ENCODE measurements around the gene ANKRD45. TPM values are rescaled to one million over a fixed set of nuclear protein-coding genes. Genes with fewer than 3 reads are reported as not detected.

The ANKRD45 gene
- total RNA-seq, 1 experiment from 2014 or later, result 0.44 TPM

DNA sequence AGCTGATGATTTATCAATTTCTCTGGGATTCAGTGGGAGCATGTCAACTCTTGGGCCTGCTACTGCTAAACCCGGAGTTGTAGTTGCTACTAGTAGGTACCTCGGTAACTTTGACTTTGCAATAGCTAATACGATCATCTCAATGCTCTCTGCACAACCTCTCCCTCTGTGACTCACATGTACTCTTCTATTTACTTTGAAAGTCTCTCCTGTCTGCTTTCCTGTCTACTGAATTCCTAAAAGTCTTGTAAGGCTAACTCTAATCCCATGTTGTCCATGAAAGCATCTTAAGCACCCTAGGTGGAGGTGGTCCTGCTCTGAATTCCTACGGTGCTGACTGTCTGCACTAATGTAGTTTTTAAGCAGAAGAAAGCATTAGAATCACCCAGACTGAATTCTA is 96.1 kb downstream of the ANKRD45 start:
- H3K4me1 ChIP-seq (ENCODE audit: control insufficient read depth in 1 of 2, insufficient read depth in 2 of 2, low read length in 2 of 2), result no peaks in the 10 kb centered on the region
- no peaks in the 10 kb centered on the region for H3K79me2 ChIP-seq (ENCODE audit: insufficient read depth, low read length)
- H3K9me3 ChIP-seq (ENCODE audit: control insufficient read depth in 1 of 2, insufficient read depth in 1 of 2, low read depth in 1 of 2, low read length in 2 of 2), result no peaks in the 10 kb centered on the region
- H3K4me2 ChIP-seq (ENCODE audit: low read length), result no peak overlapping the region
- no peak overlapping the region for H2AFZ ChIP-seq (ENCODE audit: low read depth, low read length, poor library complexity, severe bottlenecking)
- POLR2A ChIA-PET, result no interaction called here
- H3K27me3 ChIP-seq (ENCODE audit: insufficient read depth, low read length), result no peaks in the 10 kb centered on the region
- no peak for DNase-seq (ENCODE audit: low read depth, low spot score)
- H3K4me3 ChIP-seq (replicated peaks in 1 of 2; ENCODE audit: low read depth in 1 of 2, low read length in 2 of 2), result no peak overlapping the region
- BruUV-seq (replicated peaks), result no TSS peak
- CTCF ChIA-PET, result no interaction called here
- H3K9me2 ChIP-seq (ENCODE audit: insufficient read depth), result no peaks in the 10 kb centered on the region
- intact Hi-C loops (cut with micrococcal nuclease), result no loop called here
- RAD21 ChIA-PET (ENCODE audit: low non-redundant PET in 1 of 2, low total read pairs in 2 of 2, uncharacterized antibody in 2 of 2, unreplicated experiment in 2 of 2), result no interaction called here
- ATAC-seq, result no peak
- no peak overlapping the region for H3K9ac ChIP-seq (ENCODE audit: low read length)
- no peak overlapping the region for H3K27ac ChIP-seq (ENCODE audit: low read depth, low read length)
- no peaks in the 10 kb centered on the region for H3K36me3 ChIP-seq (ENCODE audit: control insufficient read depth in 1 of 2, insufficient read depth in 2 of 2, low read length in 2 of 2)
- H4K20me1 ChIP-seq (ENCODE audit: insufficient read depth), result no peaks in the 10 kb centered on the region
- TF ChIP-seq EZH2 (IDR thresholded peaks at IDR 0.05) (no peak), ZNF274 (IDR thresholded peaks at IDR 0.05; ENCODE audit: low read depth, low read length) (no peak), POLR2AphosphoS5 (IDR thresholded peaks at IDR 0.05; ENCODE audit: low read depth, low read length) (no peak), EGR1 (IDR thresholded peaks at IDR 0.05; ENCODE audit: low read depth) (no peak), EZH2phosphoT487 (IDR thresholded peaks at IDR 0.05; ENCODE audit: borderline replicate concordance) (no peak), JUND (IDR thresholded peaks at IDR 0.05) (no peak), REST (IDR thresholded peaks at IDR 0.05; ENCODE audit: low read depth) (no peak), ZFX (IDR thresholded peaks at IDR 0.05) (no peak), POLR2A (IDR thresholded peaks at IDR 0.05; ENCODE audit: borderline replicate concordance, extremely low read depth, insufficient read depth, insufficient read length) (no peak), CEBPB (IDR thresholded peaks at IDR 0.05; ENCODE audit: low read depth) (no peak), MAX (IDR thresholded peaks at IDR 0.05) (no peak), SP1 (IDR thresholded peaks at IDR 0.05; ENCODE audit: low read depth) (no peak), TCF7L2 (IDR thresholded peaks at IDR 0.05; ENCODE audit: borderline replicate concordance, extremely low read depth, insufficient read depth, insufficient read length) (no peak), ZBTB33 (IDR thresholded peaks at IDR 0.05; ENCODE audit: extremely low read depth, insufficient replicate concordance, low read length) (no peak), ELF1 (IDR thresholded peaks at IDR 0.05; ENCODE audit: borderline replicate concordance, low read depth) (no peak), SIN3A (IDR thresholded peaks at IDR 0.05; ENCODE audit: low read depth) (no peak), SRF (IDR thresholded peaks at IDR 0.05; ENCODE audit: low read depth) (no peak), CBX3 (IDR thresholded peaks at IDR 0.05; ENCODE audit: low read depth) (no peak)
- TF ChIP-seq, protein P1, sequence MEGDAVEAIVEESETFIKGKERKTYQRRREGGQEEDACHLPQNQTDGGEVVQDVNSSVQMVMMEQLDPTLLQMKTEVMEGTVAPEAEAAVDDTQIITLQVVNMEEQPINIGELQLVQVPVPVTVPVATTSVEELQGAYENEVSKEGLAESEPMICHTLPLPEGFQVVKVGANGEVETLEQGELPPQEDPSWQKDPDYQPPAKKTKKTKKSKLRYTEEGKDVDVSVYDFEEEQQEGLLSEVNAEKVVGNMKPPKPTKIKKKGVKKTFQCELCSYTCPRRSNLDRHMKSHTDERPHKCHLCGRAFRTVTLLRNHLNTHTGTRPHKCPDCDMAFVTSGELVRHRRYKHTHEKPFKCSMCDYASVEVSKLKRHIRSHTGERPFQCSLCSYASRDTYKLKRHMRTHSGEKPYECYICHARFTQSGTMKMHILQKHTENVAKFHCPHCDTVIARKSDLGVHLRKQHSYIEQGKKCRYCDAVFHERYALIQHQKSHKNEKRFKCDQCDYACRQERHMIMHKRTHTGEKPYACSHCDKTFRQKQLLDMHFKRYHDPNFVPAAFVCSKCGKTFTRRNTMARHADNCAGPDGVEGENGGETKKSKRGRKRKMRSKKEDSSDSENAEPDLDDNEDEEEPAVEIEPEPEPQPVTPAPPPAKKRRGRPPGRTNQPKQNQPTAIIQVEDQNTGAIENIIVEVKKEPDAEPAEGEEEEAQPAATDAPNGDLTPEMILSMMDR (IDR thresholded peaks at IDR 0.05 in 2 of 3, conservative IDR thresholded peaks at IDR 0.05 in 1 of 3; ENCODE audit: borderline replicate concordance in 1 of 3, insufficient read depth in 1 of 3, low read depth in 2 of 3, low read length in 2 of 3), result no peak
- TF ChIP-seq, protein P2, sequence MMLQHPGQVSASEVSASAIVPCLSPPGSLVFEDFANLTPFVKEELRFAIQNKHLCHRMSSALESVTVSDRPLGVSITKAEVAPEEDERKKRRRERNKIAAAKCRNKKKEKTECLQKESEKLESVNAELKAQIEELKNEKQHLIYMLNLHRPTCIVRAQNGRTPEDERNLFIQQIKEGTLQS (IDR thresholded peaks at IDR 0.05), result no peak

Measured in HCT116 (cell line).